HEK293 (cell line): Measurements from ENCODE around the gene CFAP65.

Source experiments
- ZNF121 ChIP-seq: fragments of 450-650 bp; formaldehyde crosslinking; IDR thresholded peaks from 2 replicates; pipeline ENCODE4 v1.5.1; 2016; ENCODE audit warnings: missing biosample characterization, missing genetic modification characterization
- ZNF146 ChIP-seq: fragments of 450-650 bp; formaldehyde crosslinking; IDR thresholded peaks from 2 replicates; pipeline ENCODE4 v1.5.1; 2016; ENCODE audit warnings: missing biosample characterization, missing genetic modification characterization
- ZNF157 ChIP-seq: fragments of 450-650 bp; formaldehyde crosslinking; IDR thresholded peaks from 2 replicates; pipeline ENCODE4 v1.5.1; 2016; ENCODE audit warnings: missing biosample characterization, missing genetic modification characterization
- ZNF274 ChIP-seq, 2 experiments: fragments of 200-500 bp in 1 of 2; fragments of 450-650 bp in 1 of 2; sonication (Bioruptor generic) in 1 of 2; formaldehyde crosslinking in 1 of 2; IDR thresholded peaks; 2 replicates each; pipeline versions ENCODE4 v1.5.1 to v1.6.1; 2014 to 2016; ENCODE audit warnings: borderline replicate concordance in 1 of 2, inconsistent platforms in 1 of 2, low read length in 1 of 2, missing biosample characterization in 1 of 2, missing genetic modification characterization in 1 of 2
- ZNF366 ChIP-seq: fragments of 450-650 bp; formaldehyde crosslinking; conservative IDR thresholded peaks from 2 replicates; pipeline ENCODE4 v1.5.1; 2016; ENCODE audit warnings: missing biosample characterization, missing genetic modification characterization
- ZNF449 ChIP-seq: fragments of 450-650 bp; formaldehyde crosslinking; IDR thresholded peaks from 2 replicates; pipeline ENCODE4 v1.5.1; 2017; ENCODE audit warnings: missing biosample characterization, mild to moderate bottlenecking, missing genetic modification characterization, moderate library complexity
- ZNF624 ChIP-seq: fragments of 450-650 bp; formaldehyde crosslinking; IDR thresholded peaks from 2 replicates; pipeline ENCODE4 v1.5.1; 2017; ENCODE audit warnings: missing biosample characterization, missing genetic modification characterization
- ZNF791 ChIP-seq: fragments of 450-650 bp; formaldehyde crosslinking; IDR thresholded peaks from 2 replicates; pipeline ENCODE4 v1.5.1; 2016; ENCODE audit warnings: missing biosample characterization, missing genetic modification characterization
- TF ChIP-seq, protein P1 (sequence below): fragments of 450-650 bp; formaldehyde crosslinking; IDR thresholded peaks from 2 replicates; pipeline ENCODE4 v1.5.1; 2016; ENCODE audit warnings: missing biosample characterization, missing genetic modification characterization
- TF ChIP-seq, protein P2 (sequence below): fragments of 450-650 bp; formaldehyde crosslinking; IDR thresholded peaks from 2 replicates; pipeline ENCODE4 v1.5.1; 2016; ENCODE audit warnings: missing biosample characterization, missing genetic modification characterization
- TF ChIP-seq, protein P3 (sequence below): fragments of 450-650 bp; formaldehyde crosslinking; IDR thresholded peaks from 2 replicates; pipeline ENCODE4 v1.5.1; 2016; ENCODE audit warnings: missing biosample characterization, missing genetic modification characterization

GRCh38 chr2:219082332-219082958 is 41.1 kb upstream of the CFAP65 start:
- TF ChIP-seq ZNF624 (tag by site-specific recombination) (no peak), ZNF366 (tag by site-specific recombination) (no peak), ZNF146 (tag by site-specific recombination) (no peak), ZNF121 (tag by site-specific recombination) (no peak), ZNF157 (tag by site-specific recombination) (no peak), ZNF274 (IDR thresholded peaks at IDR 0.05; ENCODE audit: low read length) (no peak), ZNF274 (tag by site-specific recombination; IDR thresholded peaks at IDR 0.05; ENCODE audit: borderline replicate concordance) (no peak), ZNF791 (tag by site-specific recombination) (no peak), ZNF449 (tag by site-specific recombination) (no peak)
- TF ChIP-seq, protein P1, sequence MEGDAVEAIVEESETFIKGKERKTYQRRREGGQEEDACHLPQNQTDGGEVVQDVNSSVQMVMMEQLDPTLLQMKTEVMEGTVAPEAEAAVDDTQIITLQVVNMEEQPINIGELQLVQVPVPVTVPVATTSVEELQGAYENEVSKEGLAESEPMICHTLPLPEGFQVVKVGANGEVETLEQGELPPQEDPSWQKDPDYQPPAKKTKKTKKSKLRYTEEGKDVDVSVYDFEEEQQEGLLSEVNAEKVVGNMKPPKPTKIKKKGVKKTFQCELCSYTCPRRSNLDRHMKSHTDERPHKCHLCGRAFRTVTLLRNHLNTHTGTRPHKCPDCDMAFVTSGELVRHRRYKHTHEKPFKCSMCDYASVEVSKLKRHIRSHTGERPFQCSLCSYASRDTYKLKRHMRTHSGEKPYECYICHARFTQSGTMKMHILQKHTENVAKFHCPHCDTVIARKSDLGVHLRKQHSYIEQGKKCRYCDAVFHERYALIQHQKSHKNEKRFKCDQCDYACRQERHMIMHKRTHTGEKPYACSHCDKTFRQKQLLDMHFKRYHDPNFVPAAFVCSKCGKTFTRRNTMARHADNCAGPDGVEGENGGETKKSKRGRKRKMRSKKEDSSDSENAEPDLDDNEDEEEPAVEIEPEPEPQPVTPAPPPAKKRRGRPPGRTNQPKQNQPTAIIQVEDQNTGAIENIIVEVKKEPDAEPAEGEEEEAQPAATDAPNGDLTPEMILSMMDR (tag by site-specific recombination): no peak
- TF ChIP-seq, protein P2, sequence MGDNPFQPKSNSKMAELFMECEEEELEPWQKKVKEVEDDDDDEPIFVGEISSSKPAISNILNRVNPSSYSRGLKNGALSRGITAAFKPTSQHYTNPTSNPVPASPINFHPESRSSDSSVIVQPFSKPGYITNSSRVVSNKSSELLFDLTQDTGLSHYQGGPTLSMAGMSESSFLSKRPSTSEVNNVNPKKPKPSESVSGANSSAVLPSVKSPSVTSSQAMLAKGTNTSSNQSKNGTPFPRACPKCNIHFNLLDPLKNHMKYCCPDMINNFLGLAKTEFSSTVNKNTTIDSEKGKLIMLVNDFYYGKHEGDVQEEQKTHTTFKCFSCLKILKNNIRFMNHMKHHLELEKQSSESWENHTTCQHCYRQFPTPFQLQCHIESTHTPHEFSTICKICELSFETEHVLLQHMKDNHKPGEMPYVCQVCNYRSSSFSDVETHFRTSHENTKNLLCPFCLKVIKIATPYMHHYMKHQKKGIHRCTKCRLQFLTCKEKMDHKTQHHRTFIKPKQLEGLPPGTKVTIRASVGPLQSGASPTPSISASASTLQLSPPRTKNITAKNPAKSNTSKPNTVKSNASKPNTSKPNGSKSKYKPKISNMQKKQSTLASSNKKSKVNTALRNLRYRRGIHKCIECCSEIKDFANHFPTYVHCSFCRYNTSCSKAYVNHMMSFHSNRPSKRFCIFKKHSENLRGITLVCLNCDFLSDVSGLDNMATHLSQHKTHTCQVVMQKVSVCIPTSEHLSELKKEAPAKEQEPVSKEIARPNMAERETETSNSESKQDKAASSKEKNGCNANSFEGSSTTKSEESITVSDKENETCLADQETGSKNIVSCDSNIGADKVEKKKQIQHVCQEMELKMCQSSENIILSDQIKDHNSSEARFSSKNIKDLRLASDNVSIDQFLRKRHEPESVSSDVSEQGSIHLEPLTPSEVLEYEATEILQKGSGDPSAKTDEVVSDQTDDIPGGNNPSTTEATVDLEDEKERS (tag by site-specific recombination): no peak
- TF ChIP-seq, protein P3, sequence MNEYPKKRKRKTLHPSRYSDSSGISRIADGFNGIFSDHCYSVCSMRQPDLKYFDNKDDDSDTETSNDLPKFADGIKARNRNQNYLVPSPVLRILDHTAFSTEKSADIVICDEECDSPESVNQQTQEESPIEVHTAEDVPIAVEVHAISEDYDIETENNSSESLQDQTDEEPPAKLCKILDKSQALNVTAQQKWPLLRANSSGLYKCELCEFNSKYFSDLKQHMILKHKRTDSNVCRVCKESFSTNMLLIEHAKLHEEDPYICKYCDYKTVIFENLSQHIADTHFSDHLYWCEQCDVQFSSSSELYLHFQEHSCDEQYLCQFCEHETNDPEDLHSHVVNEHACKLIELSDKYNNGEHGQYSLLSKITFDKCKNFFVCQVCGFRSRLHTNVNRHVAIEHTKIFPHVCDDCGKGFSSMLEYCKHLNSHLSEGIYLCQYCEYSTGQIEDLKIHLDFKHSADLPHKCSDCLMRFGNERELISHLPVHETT (tag by site-specific recombination): no peak
